Liver (tissue), 9 donors: Measurements from ENCODE around the gene MYBPC2. TPM values are rescaled to one million over a fixed set of nuclear protein-coding genes. Genes with fewer than 3 reads are reported as not detected.

Source experiments
- DNase-seq: peaks from one replicate; pipeline ENCODE4 v3.0.0-alpha.2; 2017; ENCODE audit warnings: low spot score
- H3K27ac ChIP-seq, 2 donors: one replicate each; pipeline ENCODE4 v1.7.0; 2013; ENCODE audit warnings: inconsistent platforms in 2 of 2, low read length in 2 of 2, control low read depth in 1 of 2, low read depth in 1 of 2, mild to moderate bottlenecking in 1 of 2
- H3K27me3 ChIP-seq, 4 donors: one replicate each; pipeline versions ENCODE4 v1.6.1 to v1.7.0; 2013; ENCODE audit warnings: low read length in 3 of 4, inconsistent platforms in 1 of 4, mild to moderate bottlenecking in 1 of 4, moderate library complexity in 1 of 4; ENCODE audit not compliant: control insufficient read depth in 4 of 4, insufficient read depth in 4 of 4
- H3K36me3 ChIP-seq, 4 donors: one replicate each; pipeline versions ENCODE4 v1.6.1 to v1.7.0; 2013; ENCODE audit warnings: low read length in 3 of 4, mild to moderate bottlenecking in 3 of 4, low read depth in 1 of 4, moderate library complexity in 1 of 4; ENCODE audit not compliant: control insufficient read depth in 4 of 4, insufficient read depth in 3 of 4
- H3K4me1 ChIP-seq, 4 donors: one replicate each; pipeline versions ENCODE4 v1.6.1 to v1.7.0; 2013; ENCODE audit warnings: low read length in 3 of 4, mild to moderate bottlenecking in 3 of 4, moderate library complexity in 1 of 4; ENCODE audit not compliant: control insufficient read depth in 4 of 4, insufficient read depth in 4 of 4
- H3K4me3 ChIP-seq, 3 donors: one replicate each; pipeline versions ENCODE4 v1.6.1 to v1.7.0; 2013; ENCODE audit warnings: low read length in 3 of 3, control low read depth in 1 of 3, low read depth in 1 of 3, mild to moderate bottlenecking in 1 of 3
- H3K9ac ChIP-seq, 2 donors: one replicate each; pipeline ENCODE4 v1.7.0; 2013; ENCODE audit warnings: low read length in 2 of 2, mild to moderate bottlenecking in 2 of 2, moderate library complexity in 2 of 2, control low read depth in 1 of 2, low read depth in 1 of 2
- H3K9me3 ChIP-seq, 4 donors: one replicate each; pipeline versions ENCODE4 v1.6.1 to v1.7.0; 2013; ENCODE audit warnings: low read length in 3 of 4; ENCODE audit not compliant: control insufficient read depth in 4 of 4
- ATF3 ChIP-seq: IDR thresholded peaks from 2 replicates; pipeline ENCODE4 v1.6.1; 2016; ENCODE audit warnings: antibody characterized with exemption
- CTCF ChIP-seq: fragments of 150-350 bp; IDR thresholded peaks from 2 replicates; pipeline ENCODE4 v1.5.1; 2017; ENCODE audit warnings: improper control_type of control experiment, low read depth, low read length; ENCODE audit not compliant: missing input control
- EGR1 ChIP-seq, 2 donors: IDR thresholded peaks; 2 replicates each; pipeline ENCODE4 v1.6.1; 2016 to 2018; ENCODE audit warnings: antibody characterized with exemption in 2 of 2, low read depth in 2 of 2
- FOXA1 ChIP-seq: IDR thresholded peaks from 2 replicates; pipeline ENCODE4 v1.6.1; 2016; ENCODE audit warnings: antibody characterized with exemption
- FOXA2 ChIP-seq: IDR thresholded peaks from 2 replicates; pipeline ENCODE4 v1.6.1; 2016; ENCODE audit warnings: antibody characterized with exemption
- GABPA ChIP-seq, 2 donors: IDR thresholded peaks in 1 of 2; conservative IDR thresholded peaks in 1 of 2; 2 replicates each; pipeline ENCODE4 v1.6.1; 2016; ENCODE audit warnings: antibody characterized with exemption in 2 of 2, mild to moderate bottlenecking in 1 of 2, moderate library complexity in 1 of 2
- HNF4A ChIP-seq, 2 donors: conservative IDR thresholded peaks; 2 replicates each; pipeline ENCODE4 v1.6.1; 2016; ENCODE audit warnings: antibody characterized with exemption in 2 of 2, mild to moderate bottlenecking in 2 of 2
- HNF4G ChIP-seq: IDR thresholded peaks from 2 replicates; pipeline ENCODE4 v1.6.1; 2016; ENCODE audit warnings: antibody characterized with exemption
- JUND ChIP-seq, 2 donors: IDR thresholded peaks; 2 replicates each; pipeline ENCODE4 v1.6.1; 2016; ENCODE audit warnings: antibody characterized with exemption in 2 of 2
- MAX ChIP-seq: IDR thresholded peaks from 2 replicates; pipeline ENCODE4 v1.6.1; 2016; ENCODE audit warnings: antibody characterized with exemption
- NR2F2 ChIP-seq: IDR thresholded peaks from 2 replicates; pipeline ENCODE4 v1.6.1; 2016; ENCODE audit warnings: antibody characterized with exemption
- RAD21 ChIP-seq, 2 donors: IDR thresholded peaks; 2 replicates each; pipeline ENCODE4 v1.6.1; 2016; ENCODE audit warnings: antibody characterized with exemption in 2 of 2, mild to moderate bottlenecking in 2 of 2
- REST ChIP-seq: IDR thresholded peaks from 2 replicates; pipeline ENCODE4 v1.6.1; 2016; ENCODE audit warnings: antibody characterized with exemption, mild to moderate bottlenecking
- RXRA ChIP-seq, 2 donors: IDR thresholded peaks; 2 replicates each; pipeline ENCODE4 v1.6.1; 2017 to 2018; ENCODE audit warnings: antibody characterized with exemption in 2 of 2, mild to moderate bottlenecking in 1 of 2
- SP1 ChIP-seq: IDR thresholded peaks from 2 replicates; pipeline ENCODE4 v1.6.1; 2018; ENCODE audit warnings: antibody characterized with exemption, mild to moderate bottlenecking
- TAF1 ChIP-seq: conservative IDR thresholded peaks from 2 replicates; pipeline ENCODE4 v1.6.1; 2016; ENCODE audit warnings: antibody characterized with exemption, mild to moderate bottlenecking
- YY1 ChIP-seq: IDR thresholded peaks from 2 replicates; pipeline ENCODE4 v1.6.1; 2016; ENCODE audit warnings: antibody characterized with exemption, mild to moderate bottlenecking
- ZBTB33 ChIP-seq: IDR thresholded peaks from 2 replicates; pipeline ENCODE4 v1.6.1; 2016; ENCODE audit warnings: antibody characterized with exemption
- WGBS: extraction: QIAGEN DNeasy Blood & Tissue Kit; methylation state at CpG from one replicate; pipeline ENCODE4 v1.1.7; 2013; 5-methylcytosine and 5-hydroxymethylcytosine counted together
- polyA plus RNA-seq, 2 donors: library from polyadenylated mRNA; stranded (reverse) in 1 of 2; unstranded in 1 of 2; fragments of 200-250 nt in 1 of 2; fragments of >200 nt in 1 of 2; fragmentation: Nextera tagmentation in 1 of 2; extraction: Ambion mirVana in 1 of 2; gene quantifications; one replicate each; pipeline versions ENCODE4 v1.2.1 to v1.2.3, GENCODE V29; 2013 to 2015
- total RNA-seq, 2 donors: library from RNA; depleted of rRNA; stranded (reverse); fragments of >200 nt; gene quantifications; one replicate each; pipeline ENCODE4 v1.2.3, GENCODE V29; 2014
- donor health status: healthy.
- donor health status: healthy.
- donor health status: healthy.
- donor health status: healthy.
- donor health status: healthy.

MYBPC2 gene
- total and polyA plus RNA-seq, 4 donors: under 0.01 TPM; not detected in 3

GRCh38 chr19:50444059-50444458 is 11.4 kb downstream of the MYBPC2 start:
- TF ChIP-seq HNF4G: no peak
- no peak for TF ChIP-seq HNF4A (conservative IDR thresholded peaks at IDR 0.05)
- TF ChIP-seq EGR1 (IDR thresholded peaks at IDR 0.05; ENCODE audit: low read depth in 2 of 2): no peak
- no peak for TF ChIP-seq GABPA (IDR thresholded peaks at IDR 0.05 in 1 of 2, conservative IDR thresholded peaks at IDR 0.05 in 1 of 2)
- no peak for TF ChIP-seq NR2F2
- TF ChIP-seq MAX: no peak
- no peak for TF ChIP-seq JUND (IDR thresholded peaks at IDR 0.05)
- TF ChIP-seq RAD21 (IDR thresholded peaks at IDR 0.05): no peak
- TF ChIP-seq TAF1: no peak
- no peak for TF ChIP-seq ATF3
- TF ChIP-seq ZBTB33: no peak
- no peak for TF ChIP-seq SP1
- no peak for TF ChIP-seq YY1
- no peak for TF ChIP-seq RXRA (IDR thresholded peaks at IDR 0.05)
- no peak for TF ChIP-seq FOXA2
- TF ChIP-seq REST: no peak
- no peak for TF ChIP-seq CTCF
- no peak for TF ChIP-seq FOXA1
- Histone ChIP-seq H3K27ac (no peak overlapping the region), H3K27me3 (peaks cover 0 to 2% (median 0%) of the 10 kb centered on the region in 4 donors), H3K4me3 (no peak overlapping the region), H3K9me3 (no peaks in the 10 kb centered on the region), H3K9ac (no peak overlapping the region), H3K36me3 (no peaks in the 10 kb centered on the region), H3K4me1 (no peaks in the 10 kb centered on the region)
- DNase-seq: no peak
- WGBS: 60% methylated on average over 1 of the region's 1 CpG
